ENCODE results near the gene HCFC1.

- TF ChIP-seq CTCF (IDR thresholded peaks at IDR 0.05; ENCODE audit: insufficient read depth, low read depth, low read length) = no peak
- TF ChIP-seq EZH2 (IDR thresholded peaks at IDR 0.05; ENCODE audit: insufficient read depth, low read length) = no peak
Observed at GRCh38 chrX:153984351-153985178, 12.9 kb upstream of the HCFC1 start.
